HK-2 (cell line): ENCODE measurements around the gene IMMP1L.

Experiments
- DNase-seq: peaks from one replicate; pipeline ENCODE4 v3.0.0-alpha.2; 2018; ENCODE audit not compliant: unreplicated experiment

IMMP1L gene

DNA sequence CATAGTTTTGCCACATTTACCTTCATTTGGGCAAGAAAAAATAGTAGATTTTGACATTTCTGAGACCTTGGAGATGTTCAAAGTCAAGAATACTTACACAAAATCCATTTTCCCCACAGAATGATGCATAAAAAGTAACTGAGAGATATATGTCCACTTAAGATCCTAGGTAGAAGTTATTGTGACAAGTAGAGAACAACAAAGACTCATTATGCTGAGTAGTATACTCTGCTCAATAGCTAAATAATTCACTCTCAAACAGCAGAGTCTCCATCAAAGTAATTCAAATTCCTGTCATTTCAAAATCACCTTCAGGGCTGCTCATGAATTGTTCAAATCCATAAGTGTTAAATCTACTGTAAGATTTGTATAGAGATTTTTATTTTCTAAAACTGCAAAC is 35.3 kb downstream of the IMMP1L start:
- DNase-seq, result no peak

DNA sequence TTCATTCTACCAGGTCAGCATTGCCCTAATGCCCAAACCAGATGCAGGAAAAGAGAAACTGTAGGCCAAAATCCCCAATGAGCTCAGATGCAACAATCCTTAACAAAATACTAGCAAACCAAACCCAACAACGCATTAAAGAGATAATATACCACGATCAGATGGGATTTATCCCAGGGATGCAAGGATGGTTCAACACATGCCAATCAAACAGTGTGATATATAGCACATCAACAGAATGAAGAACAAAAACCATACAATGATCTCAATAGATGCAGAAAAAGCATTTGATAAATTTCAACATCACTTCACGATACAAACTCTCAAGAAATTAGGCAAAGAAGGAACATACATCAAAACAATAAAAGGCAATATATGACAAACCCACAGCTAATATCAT is 45.0 kb downstream of the IMMP1L start:
- no peak for DNase-seq

DNA sequence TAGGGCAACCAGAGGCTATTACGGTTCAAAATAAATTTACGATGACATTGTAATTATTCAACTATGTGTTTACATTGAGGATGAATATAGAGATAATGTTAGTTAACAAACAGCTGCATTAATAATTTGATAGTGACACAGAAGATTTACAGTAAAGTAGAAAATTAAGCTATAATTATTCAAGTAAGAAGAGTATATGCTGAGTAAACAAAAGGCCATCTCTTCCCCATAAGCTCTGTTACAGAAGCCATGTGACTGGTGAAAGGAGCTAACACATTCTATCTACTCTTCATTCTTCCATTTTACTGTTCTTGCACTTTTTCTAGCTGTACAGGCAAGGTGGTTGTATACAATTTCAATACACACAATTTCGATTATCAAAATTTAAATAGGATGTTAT is 54.2 kb downstream of the IMMP1L start:
- DNase-seq, result no peak

DNA sequence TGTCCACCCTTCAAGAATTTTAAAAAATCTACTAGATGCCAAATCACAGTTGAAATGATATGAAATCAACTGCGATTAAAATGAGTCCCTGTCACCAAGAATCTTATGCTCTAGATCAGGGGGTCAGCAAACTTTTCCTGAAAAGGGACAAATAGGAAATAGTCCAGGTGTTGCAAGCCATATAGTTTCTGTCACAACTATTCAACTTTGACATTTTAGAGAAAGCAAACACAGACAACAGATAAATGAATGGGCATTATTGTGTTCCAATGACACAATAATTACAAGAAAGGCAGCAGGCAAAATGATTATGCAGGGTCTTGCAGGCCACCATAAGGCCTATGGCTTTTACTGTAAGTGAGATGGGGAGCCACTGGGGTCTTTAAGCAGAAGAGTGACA is 58.6 kb downstream of the IMMP1L start:
- no peak for DNase-seq

DNA sequence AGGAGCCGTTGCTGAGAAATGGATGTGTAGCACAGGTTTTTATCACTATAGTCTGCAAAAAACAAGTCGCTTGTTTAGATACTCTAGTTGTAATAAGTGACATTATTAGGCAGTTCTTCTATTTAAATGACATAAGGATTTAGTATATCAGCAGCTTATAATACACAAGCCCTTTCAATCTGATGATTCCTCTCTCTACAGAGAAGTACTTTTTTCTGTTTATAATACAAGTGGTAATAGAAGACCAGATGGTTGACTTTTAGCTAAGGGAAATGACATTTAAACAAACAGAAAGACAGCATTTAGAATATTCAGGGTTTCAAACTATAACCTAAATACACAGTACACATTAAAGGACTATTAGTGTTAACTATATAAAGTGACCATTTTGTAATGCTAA is 60.4 kb downstream of the IMMP1L start:
- DNase-seq, result no peak

DNA sequence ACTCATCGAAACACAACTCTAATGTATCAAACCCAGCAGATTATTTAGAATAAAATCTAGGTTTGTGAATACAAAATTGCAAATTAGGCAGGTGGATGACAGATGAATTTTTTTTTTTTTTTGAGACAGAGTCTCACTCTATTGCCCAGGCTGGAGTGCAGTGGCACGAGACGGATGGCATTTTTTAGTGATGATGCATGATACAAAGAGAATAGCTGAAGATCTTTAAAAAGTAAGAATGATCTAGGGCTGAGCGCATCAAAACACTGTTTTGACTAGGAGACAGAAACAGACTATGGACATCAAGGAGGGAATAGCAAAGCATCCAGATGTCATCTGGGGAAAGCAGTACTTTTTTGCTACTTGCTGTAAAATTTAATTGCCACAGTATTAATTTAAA is 63.8 kb downstream of the IMMP1L start:
- DNase-seq, result no peak

DNA sequence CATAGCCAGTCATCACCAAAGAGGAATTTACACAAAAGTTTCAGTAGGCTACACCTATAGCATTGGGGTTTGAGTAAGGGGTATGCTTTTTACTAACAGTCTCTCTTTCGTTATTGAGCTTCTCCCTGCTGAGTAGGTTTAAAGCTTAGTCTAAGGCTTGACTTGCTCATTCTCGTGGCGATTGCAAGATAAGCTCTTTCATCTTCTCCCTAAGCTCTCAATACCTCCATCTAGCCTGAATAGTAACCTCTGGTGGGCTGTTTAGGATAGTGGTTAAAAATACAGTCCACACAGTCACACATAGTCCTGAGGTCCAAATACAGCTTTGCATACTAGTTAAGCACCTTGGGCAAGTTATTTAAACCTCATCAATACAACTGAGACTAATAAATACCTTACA is 65.6 kb downstream of the IMMP1L start:
- no peak for DNase-seq

DNA sequence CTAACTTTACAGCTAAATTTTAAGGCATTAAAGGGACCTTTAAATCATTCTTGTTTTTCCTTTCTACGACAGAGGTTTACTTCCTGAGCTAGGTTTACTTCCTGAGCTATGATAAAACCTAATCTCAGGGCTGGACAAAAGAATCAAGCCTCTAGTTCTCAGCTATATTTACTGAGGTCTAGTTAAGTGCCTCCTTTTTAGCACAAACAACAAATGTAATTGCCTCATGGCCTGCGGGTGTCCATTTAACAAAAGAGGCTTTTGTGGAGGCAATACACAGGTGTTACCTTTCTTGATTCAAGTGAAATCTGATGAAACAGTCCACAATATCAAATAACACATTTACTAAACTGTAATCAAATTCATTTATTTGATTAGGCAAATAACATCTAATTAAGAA is 67.3 kb downstream of the IMMP1L start:
- no peak for DNase-seq

DNA sequence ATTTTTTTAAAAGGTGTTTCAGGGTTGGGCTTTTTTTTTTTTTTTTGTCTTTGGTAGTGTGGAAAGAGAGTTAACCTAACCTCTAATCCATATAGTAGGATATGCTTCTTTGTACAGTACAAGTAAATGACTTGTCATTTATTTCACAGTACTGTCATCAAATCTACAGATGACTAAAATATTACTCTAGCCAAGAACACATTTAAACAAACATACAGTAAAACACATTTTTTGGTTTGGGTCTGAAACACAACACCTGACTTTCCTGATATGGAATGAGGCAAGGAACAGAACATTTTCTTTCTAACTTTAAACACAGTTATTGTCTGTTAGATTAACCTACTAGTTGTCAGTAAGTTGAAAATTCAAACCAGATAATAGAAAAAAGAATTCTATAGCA is 68.1 kb downstream of the IMMP1L start:
- no peak for DNase-seq

DNA sequence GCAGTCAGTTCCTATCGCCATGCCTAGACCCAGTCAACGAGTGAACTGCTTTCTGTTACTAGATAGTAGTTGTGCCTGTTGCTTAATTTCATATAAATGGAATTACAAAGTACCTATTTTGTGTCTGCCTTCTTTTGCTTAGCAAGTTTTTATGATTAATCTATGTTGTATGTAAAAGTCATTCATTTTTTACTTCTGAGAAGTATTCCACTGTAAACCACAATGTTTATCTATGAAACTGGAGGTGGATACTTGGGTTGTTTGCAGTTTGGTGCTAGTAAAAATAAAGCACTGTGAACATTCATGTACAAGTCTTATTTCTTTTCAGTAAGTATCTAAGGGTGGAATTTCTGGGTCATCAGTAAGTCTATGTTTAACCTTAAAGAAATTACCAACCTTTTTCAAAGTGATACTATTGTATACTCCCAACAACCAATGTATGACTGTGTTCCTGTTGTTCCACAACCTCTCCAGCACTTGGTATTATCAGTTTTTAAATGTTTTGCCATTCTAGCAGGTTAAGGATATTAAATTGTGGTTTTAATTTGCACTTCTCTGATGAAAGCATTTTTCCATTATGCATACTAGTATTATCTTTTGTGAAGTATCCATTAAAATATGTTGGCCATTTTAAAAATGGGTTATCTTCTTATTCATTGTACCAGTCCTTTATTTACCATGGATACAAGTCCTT is 71.5 kb downstream of the IMMP1L start:
- no peak for DNase-seq

DNA sequence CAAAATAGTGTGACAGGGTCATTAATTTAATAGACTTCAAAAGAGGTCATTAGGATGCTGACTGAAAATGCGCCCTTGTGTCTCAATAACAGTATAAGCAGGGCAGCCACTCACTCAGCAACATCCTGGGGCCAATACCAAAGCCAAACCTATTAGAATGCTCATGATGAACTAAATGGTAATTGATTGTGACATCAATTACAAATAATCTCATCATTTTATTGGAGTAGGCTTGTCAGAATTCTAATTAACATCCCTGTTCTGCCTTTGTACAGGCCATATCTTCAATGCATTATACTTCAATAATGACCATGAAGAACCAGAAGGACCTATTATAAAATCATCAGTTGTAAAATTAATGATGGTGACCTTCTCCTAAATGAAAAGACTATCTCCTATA is 75.6 kb downstream of the IMMP1L start:
- no peak for DNase-seq

DNA sequence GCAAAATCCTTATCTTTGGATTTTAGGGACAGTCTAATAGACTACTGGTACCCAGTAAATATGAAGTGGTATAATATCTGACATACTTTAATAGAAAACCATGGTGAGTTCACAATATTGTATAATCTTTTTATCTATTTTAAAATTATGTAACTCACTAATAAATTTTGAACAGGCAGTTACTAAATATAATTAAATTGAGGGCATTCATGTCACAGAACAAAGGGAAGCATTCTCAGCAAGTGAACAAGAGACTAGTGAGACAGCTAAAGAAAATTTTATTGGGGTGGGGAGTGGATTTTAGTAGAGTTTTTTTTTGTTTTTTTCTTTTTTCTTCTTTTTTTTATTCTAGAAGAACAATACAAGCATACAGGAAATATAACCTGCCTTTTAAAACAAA is 84.8 kb downstream of the IMMP1L start:
- no peak for DNase-seq

DNA sequence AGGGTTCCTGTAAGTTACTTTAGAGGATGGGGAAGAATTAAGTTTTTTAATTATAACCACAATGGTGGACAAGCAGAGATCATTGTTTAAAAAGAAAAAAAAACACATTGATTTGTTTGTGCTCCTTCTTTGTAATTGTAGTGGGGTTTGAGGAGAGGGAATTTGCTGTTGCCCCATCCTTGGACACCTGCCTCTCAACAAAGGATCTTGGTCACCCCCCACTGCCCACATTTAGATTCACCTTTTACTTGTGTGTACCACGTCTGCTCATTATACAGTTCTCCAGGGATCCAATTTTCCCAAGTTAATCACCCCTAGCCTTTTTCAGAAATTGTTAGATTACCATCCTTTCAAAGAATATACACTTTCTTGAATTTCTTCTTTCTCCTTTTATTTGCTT is 86.7 kb downstream of the IMMP1L start:
- no peak for DNase-seq

DNA sequence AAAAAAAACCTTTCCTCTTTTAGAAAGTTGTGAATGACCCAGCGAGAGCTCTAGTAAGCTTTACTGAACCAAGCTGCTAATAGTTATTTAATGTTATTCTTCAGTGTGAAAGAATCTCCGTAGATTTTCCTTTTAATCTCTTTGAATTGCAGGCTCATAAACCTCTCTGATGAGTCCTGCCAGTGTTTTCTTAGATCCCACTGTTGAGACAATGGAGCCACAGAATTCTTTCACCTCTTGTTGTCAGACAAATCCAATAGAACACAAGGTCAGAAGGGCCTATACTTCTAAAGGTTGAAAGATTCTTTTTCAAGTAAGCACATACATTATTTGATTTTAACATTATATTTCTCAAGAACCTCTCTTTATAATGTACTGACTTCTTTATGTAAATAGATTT is 87.6 kb downstream of the IMMP1L start:
- no peak for DNase-seq

DNA sequence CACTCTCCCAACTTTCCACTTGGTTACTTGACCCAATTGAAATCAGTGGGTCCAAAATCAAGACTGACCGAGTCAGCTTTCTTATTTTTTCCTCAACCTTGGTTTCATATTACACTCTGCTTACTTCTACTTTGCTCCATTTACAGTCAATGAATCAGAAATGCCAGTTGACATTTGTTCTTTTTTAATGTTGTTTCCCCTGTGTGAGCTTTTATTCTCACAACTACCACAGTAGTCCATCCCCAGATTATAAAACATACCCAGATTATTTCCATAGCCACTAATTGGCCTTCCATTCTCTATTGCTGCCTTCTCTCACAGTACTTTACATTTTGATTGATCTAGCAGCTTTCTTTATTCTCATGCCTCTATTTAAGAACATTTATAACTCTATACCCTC is 89.8 kb downstream of the IMMP1L start:
- DNase-seq, result no peak

DNA sequence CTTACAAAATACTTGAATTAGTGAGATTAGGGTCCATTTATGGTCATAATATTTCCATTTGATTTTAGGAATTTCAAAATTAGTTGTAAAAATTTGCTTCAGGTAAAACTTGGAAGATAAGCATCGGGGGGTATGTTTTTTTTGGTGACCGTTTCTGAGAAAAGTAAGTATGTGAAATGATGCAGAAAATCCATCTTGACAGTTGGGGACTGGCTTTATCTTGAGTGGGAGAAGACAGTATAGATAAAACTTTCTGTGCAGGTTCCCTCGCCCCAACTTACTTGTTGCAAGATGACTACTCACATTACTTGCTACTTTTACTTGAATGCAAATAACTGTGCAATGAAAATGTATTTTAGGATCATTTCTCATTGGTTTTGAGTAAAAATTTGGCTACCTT is 90.3 kb downstream of the IMMP1L start:
- no peak for DNase-seq

DNA sequence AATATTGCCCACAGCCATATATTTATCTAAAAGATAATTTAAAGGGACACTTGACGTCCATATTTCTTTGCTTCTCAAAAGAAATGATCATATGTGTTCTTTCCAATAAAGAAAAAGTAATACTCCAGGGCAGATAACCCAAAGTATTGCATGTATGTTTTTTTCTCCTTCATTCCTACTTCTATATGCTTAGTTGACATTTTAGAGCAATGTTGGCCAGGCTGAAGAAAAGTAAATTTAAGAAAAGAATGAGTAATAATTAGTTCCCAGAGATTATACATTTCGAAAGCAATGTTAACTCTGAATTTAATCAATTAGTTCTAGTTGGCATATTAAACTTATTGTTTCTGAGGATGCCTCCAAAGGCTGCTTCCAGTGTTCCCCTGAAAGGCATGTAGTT is 91.6 kb downstream of the IMMP1L start:
- no peak for DNase-seq

DNA sequence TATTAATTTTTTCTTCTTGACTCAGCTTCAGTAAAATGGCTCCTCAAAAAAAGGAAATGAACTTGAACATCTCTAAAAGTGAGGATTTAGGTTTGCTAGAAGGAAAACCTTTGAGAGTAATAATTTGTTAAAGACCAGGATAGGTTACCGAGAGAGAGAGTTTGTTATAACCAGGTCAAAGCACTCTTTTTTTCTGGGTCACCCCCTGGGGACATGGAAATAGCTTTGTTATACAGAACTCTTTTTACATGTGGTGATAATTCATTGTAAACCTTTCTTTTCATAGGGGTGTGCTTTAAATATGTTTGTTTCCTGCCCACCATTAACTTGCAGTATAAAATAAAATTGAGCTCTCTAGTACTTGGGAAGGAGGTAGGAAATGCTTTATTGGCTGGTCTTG is 92.1 kb downstream of the IMMP1L start:
- DNase-seq, result no peak

DNA sequence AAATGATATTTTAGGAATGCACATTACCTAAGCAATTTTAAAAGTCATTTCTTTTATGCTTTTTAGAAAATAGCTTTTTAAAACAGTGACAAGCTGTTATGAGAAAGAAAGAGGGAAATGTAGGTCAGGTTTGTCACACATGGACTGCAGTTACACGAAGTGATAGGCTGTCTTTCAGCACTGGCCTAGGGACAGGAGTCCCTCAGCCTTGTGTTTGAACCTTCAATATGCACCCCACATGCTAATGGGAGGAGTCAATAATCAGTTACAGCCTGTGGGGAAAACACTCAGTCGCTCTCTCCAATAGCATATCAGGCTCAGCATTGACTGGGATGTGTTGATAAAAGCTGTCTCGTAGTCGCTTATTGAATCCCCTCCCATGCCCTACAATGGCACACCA is 94.0 kb downstream of the IMMP1L start:
- no peak for DNase-seq

DNA sequence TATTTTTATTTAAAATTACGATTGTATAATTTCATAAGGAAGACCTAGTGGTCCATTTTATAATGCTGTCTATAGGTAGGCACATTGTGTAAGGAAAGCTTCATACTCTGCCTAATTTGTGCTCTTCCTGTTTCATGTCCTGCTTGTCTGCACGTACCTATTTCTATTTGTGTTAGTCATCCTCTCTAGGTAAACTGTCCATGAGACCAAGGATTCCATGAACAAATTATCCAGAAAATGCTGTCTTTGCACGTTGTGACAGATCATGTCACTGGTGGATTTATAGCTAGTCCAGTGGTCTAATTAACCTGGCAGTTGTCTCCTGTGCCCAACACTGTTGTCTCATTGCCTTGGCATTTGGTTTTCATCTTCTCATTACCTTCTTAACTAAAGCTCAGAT is 95.1 kb downstream of the IMMP1L start:
- DNase-seq, result no peak

DNA sequence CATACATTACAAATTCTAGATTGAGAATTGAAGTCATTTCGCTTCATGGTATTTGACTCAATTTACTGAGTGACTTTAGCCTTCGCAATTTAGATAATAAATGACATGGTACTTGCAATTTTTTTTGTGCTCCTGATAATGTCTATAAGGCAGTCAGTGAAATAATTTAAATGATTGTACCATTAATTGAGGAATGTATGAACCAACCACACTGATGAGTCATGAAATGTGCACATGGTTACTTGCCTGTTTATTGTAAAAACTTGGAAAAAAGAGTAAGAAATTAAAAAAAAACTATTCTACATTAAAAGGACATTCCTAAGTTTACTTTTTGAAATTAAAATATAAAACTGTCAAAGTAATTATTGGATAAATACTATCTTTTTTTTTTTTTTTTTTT is 96.5 kb downstream of the IMMP1L start:
- no peak for DNase-seq

DNA sequence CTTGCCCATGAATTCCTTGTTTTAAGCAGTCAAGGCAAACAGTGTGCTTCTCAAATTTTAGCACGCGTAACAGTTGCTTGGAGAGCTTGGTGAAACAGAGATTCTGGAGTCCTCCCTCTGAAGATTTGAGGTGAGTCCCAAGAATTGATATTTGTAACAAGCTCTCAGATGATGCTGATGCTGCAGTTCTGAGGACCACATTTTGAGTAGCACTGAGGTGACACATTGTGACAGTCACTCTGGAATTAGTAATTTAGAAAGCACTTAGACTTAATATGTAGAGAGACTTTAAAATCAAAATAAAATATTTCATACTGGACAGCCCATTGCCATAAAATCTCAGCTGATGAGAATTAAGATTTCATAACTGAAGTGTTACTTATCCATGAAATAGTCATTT is 101.2 kb downstream of the IMMP1L start:
- no peak for DNase-seq

DNA sequence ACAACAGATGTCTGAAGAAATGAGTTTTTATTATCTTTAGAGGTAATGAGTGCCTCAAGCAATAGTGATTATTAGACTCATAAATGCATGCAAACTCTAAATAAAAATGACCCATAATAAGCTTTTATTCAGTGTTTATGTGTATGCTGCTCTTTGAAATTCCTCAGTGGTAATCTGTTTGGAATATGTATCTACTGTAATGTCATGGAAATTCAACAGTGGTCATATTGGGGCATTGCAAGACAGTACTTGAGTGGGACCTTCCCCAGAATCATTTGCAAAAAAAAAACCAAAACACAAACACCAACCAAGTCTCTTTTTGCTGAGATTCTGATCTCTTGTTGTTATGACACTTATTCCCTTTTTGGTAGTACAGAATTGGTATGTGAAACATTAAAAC is 104.8 kb downstream of the IMMP1L start:
- no peak for DNase-seq

DNA sequence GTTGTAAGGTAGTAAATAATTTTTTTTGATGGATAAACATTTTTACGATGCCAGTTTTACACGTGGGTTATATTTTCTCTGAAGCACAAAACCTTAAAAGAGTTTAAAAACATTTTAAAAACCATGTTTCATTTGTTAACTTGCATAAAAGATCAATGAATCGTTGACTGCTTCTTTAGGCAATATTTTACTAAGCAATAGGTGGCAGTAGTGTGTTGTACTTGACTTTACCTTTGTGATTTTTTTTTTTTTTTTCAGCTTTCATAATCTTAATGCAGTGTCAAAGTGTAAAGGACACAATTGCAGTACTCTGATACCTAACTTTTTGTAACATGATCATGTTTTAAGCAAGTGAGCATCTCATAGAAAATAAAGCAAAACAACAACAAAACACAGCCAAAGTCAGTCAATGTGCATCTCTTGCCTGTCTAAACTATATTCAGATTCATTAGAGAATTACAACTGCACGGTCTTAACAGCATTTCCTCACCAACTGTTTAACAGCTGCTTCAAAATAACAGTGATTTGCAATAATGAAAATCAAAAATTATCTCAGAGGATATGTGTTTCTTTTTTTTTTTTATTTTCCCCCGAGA is 112.1 kb downstream of the IMMP1L start:
- DNase-seq, result no peak
